ENCODE measurements around the gene SWT1. TPM values are rescaled to one million over a fixed set of nuclear protein-coding genes. Genes with fewer than 3 reads are reported as not detected.

The SWT1 gene
- total and polyA plus RNA-seq, 9 of the 15 experiments (the other 6 are each of a cell fraction or from before 2014, with no cell fraction given) = 1.5 to 3.4 (median 2.3) TPM

DNA sequence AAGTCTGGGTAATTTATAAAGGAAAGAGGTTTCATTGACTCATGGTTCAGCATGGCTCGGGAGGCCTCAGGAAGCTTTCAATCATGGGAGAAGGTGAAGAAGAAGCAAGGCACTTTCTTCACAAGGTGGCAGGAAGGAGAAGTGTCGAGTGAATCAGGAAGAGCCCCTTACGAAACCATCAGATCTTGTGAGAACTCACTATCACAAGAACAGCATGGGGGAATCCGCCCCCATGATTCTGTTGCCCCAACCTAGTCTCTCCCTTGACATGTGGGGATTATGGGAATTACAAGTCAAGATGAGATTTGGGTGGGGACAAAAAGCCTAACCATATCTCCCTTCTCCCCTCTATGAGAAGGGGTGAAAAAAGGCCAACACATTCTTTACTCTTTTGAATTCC, 171.3 kb downstream of the SWT1 start (continued):
- no peak for TF ChIP-seq MEF2D (tag; conservative IDR thresholded peaks at IDR 0.05; ENCODE audit: low read depth)
- no peak for TF ChIP-seq NFIC (IDR thresholded peaks at IDR 0.05)
- TF ChIP-seq, protein P1, sequence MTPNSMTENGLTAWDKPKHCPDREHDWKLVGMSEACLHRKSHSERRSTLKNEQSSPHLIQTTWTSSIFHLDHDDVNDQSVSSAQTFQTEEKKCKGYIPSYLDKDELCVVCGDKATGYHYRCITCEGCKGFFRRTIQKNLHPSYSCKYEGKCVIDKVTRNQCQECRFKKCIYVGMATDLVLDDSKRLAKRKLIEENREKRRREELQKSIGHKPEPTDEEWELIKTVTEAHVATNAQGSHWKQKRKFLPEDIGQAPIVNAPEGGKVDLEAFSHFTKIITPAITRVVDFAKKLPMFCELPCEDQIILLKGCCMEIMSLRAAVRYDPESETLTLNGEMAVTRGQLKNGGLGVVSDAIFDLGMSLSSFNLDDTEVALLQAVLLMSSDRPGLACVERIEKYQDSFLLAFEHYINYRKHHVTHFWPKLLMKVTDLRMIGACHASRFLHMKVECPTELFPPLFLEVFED (CRISPR knock-in tag; conservative IDR thresholded peaks at IDR 0.05) = no peak
- no peak for TF ChIP-seq CBX3 (IDR thresholded peaks at IDR 0.05; ENCODE audit: borderline replicate concordance in 1 of 2, low read length in 2 of 2)
- no peak for TF ChIP-seq FOXK1 (CRISPR knock-in tag; IDR thresholded peaks at IDR 0.05; ENCODE audit: borderline replicate concordance)

DNA sequence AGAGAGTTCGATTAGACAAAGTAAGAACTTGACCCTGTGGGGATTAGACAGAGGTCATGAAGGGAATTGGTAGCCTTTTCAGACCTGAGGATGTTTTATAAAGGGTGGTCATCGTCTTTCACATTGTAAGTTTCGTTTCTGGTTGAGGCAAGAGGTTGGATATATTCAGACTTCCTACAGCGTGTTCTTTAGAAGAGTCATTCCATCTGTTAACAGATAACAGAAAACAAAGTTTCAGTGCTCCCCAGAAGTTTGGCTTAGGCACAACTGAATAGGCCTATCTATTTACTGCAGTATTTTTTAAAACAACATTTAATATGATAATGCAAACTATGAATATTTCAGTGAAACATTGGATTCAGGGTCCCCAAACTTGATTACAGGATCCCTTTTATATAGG, 177.2 kb downstream of the SWT1 start:
- WGBS (ENCODE audit: insufficient coverage, low coverage, missing lambda C conversion rate) = 2% methylated on average over 4 of the region's 4 CpGs
- DNase-seq (ENCODE audit: extremely low read depth in 1 of 4, low spot score in 3 of 4) (peak; percentile 24 to 40 (median 32)), FAIRE-seq (peak; percentile 15), ATAC-seq (peak; percentile 69)
- H3K9ac ChIP-seq (ENCODE audit: insufficient read depth in 1 of 2, low read depth in 2 of 2, low read length in 2 of 2) = no peak overlapping the region
- peaks cover 0 to 8% of the 10 kb centered on the region in 2 experiments; a peak in 2 of 5 replicates for H3K4me1 ChIP-seq (replicated peaks in 1 of 2; ENCODE audit: control insufficient read depth in 2 of 2, insufficient read depth in 2 of 2, low read length in 2 of 2)
- no peaks in the 10 kb centered on the region for H3K27me3 ChIP-seq (ENCODE audit: control insufficient read depth in 2 of 2, insufficient read depth in 2 of 2, low read length in 2 of 2)
- H3K79me2 ChIP-seq (ENCODE audit: control insufficient read depth, insufficient read depth, low read length) = no peaks in the 10 kb centered on the region
- ChIA-PET POLR2A (interaction anchor here (1.6 kb wide), 1 partner anchor 8 kb away, joined by 5 read pairs; no protein-coding TSS in a partner anchor), CTCF (ENCODE audit: low intra/inter-chr PET ratio) (no interaction called here)
- in situ Hi-C loops (cut with MboI) = no loop called here
- intact Hi-C loops (cut with micrococcal nuclease) = no loop called here
- H3K4me2 ChIP-seq (ENCODE audit: insufficient read depth, low read length) = peak overlapping the region; percentile 63
- BruUV-seq (replicated peaks) = no TSS peak
- H3K4me3 ChIP-seq = no peak overlapping the region
- H3K9me3 ChIP-seq (replicated peaks; ENCODE audit: control insufficient read depth, insufficient read depth, low read depth, low read length) = no peaks in the 10 kb centered on the region
- H3K27ac ChIP-seq (ENCODE audit: extremely low read depth, low read depth, low read length) = peak overlapping the region; percentile 52; the same call in 2 of the 3 replicates
- no peaks in the 10 kb centered on the region for H4K20me1 ChIP-seq (replicated peaks; ENCODE audit: control insufficient read depth, insufficient read depth, low read length)
- H2AFZ ChIP-seq (ENCODE audit: low read depth, low read length) = peak overlapping the region; percentile 92
- no peaks in the 10 kb centered on the region for H3K36me3 ChIP-seq (ENCODE audit: control insufficient read depth, insufficient read depth, low read length)
- H3K9me1 ChIP-seq (ENCODE audit: control insufficient read depth, insufficient read depth, low read length) = no peaks in the 10 kb centered on the region
- TF ChIP-seq ARID1B (IDR thresholded peaks at IDR 0.05) = peak; percentile 39; the same call in 1 of the 2 replicates
- TF ChIP-seq LEF1 (IDR thresholded peaks at IDR 0.05) = 0 out of 2 replicates have a peak, but pooled peaks have one; percentile 39
- TF ChIP-seq, protein P2, sequence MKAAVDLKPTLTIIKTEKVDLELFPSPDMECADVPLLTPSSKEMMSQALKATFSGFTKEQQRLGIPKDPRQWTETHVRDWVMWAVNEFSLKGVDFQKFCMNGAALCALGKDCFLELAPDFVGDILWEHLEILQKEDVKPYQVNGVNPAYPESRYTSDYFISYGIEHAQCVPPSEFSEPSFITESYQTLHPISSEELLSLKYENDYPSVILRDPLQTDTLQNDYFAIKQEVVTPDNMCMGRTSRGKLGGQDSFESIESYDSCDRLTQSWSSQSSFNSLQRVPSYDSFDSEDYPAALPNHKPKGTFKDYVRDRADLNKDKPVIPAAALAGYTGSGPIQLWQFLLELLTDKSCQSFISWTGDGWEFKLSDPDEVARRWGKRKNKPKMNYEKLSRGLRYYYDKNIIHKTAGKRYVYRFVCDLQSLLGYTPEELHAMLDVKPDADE (conservative IDR thresholded peaks at IDR 0.05; ENCODE audit: control insufficient read depth, low read depth, low read length) = no peak
- no peak for TF ChIP-seq SIX5 (IDR thresholded peaks at IDR 0.05; ENCODE audit: borderline replicate concordance in 1 of 2, insufficient read depth in 1 of 2, low read depth in 1 of 2, low read length in 2 of 2)
- no peak for TF ChIP-seq SOX6 (IDR thresholded peaks at IDR 0.05)
- TF ChIP-seq L3MBTL2 (IDR thresholded peaks at IDR 0.05) = peak; percentile 30; the same call in 1 of the 2 replicates
- TF ChIP-seq MECOM (CRISPR knock-in tag; IDR thresholded peaks at IDR 0.05) = no peak
- TF ChIP-seq, protein P3, sequence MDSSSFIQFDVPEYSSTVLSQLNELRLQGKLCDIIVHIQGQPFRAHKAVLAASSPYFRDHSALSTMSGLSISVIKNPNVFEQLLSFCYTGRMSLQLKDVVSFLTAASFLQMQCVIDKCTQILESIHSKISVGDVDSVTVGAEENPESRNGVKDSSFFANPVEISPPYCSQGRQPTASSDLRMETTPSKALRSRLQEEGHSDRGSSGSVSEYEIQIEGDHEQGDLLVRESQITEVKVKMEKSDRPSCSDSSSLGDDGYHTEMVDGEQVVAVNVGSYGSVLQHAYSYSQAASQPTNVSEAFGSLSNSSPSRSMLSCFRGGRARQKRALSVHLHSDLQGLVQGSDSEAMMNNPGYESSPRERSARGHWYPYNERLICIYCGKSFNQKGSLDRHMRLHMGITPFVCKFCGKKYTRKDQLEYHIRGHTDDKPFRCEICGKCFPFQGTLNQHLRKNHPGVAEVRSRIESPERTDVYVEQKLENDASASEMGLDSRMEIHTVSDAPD (CRISPR knock-in tag; IDR thresholded peaks at IDR 0.05) = no peak
